Testis (tissue), 3 donors: Measurements from ENCODE around the gene CEBPG. TPM values are rescaled to one million over a fixed set of nuclear protein-coding genes. Genes with fewer than 3 reads are reported as not detected.

Experiments used
- DNase-seq: peaks from one replicate; pipeline ENCODE4 v3.0.0-alpha.2; 2019
- H3K27ac ChIP-seq, 2 donors: fragments of 200-600 bp; sonication (generic); one replicate each; pipeline ENCODE4 v1.5.1; 2019
- H3K27me3 ChIP-seq: fragments of 200-600 bp; sonication (generic); one replicate; pipeline ENCODE4 v1.5.1; 2019
- H3K36me3 ChIP-seq: fragments of 200-600 bp; sonication (generic); one replicate; pipeline ENCODE4 v1.5.1; 2017; ENCODE audit warnings: low read depth; ENCODE audit errors: missing control alignments
- H3K4me1 ChIP-seq: fragments of 200-600 bp; sonication (generic); one replicate; pipeline ENCODE4 v1.5.1; 2019
- H3K4me3 ChIP-seq, 2 donors: fragments of 200-600 bp; sonication (generic); one replicate each; pipeline ENCODE4 v1.5.1; 2017 to 2019
- H3K9me3 ChIP-seq: fragments of 200-600 bp; sonication (generic); one replicate; pipeline ENCODE4 v1.5.1; 2017
- CTCF ChIP-seq, 3 experiments: fragments of 450-650 bp in 2 of 3; fragments of 200-600 bp in 1 of 3; sonication (generic) in 1 of 3; IDR thresholded peaks; one replicate each; pipeline ENCODE4 v1.5.1; 2016 to 2019; ENCODE audit warnings: antibody characterized with exemption in 3 of 3, mild to moderate bottlenecking in 2 of 3, moderate library complexity in 1 of 3
- POLR2A ChIP-seq: fragments of 450-650 bp; IDR thresholded peaks from one replicate; pipeline ENCODE4 v1.6.1; 2017; ENCODE audit warnings: antibody characterized with exemption, mild to moderate bottlenecking, moderate library complexity
- WGBS, 2 donors: methylation state at CpG; one replicate each; pipeline ENCODE4 v1.1.5; 2018; 5-methylcytosine and 5-hydroxymethylcytosine counted together
- intact Hi-C: fragments of 100-400 bp; cut with DNase I; formaldehyde crosslinking; loops from one replicate; pipeline ENCODE4 v1.15.1; 2023; ENCODE audit warnings: low total_unique reads
- polyA plus RNA-seq: library from polyadenylated mRNA; stranded (reverse); fragments of 350-450 nt; fragmentation: Illumina TruSeq; extraction: RNeasy Lipid Tissue Mini Kit (QIAGEN cat#74804); gene quantifications from one replicate; pipeline ENCODE4 v1.2.3, GENCODE V29; 2014; ENCODE audit warnings: low read depth, low replicate concordance; ENCODE audit not compliant: insufficient read depth
- total RNA-seq, 2 donors: library from RNA; depleted of rRNA; stranded (reverse); fragments of >200 nt; gene quantifications; one replicate each; pipeline ENCODE4 v1.2.3, GENCODE V29; 2016

CEBPG gene
- total and polyA plus RNA-seq, 3 donors from 2014 or later, result 20.8 to 24.3 (median 20.9) TPM

- no peak for TF ChIP-seq POLR2A
- TF ChIP-seq CTCF (IDR thresholded peaks at IDR 0.05), result no peak
- Histone ChIP-seq H3K4me1 (peaks cover 24% of the 10 kb centered on the region), H3K4me3 (no peak overlapping the region), H3K27ac (no peak overlapping the region), H3K9me3 (no peaks in the 10 kb centered on the region), H3K27me3 (no peaks in the 10 kb centered on the region), H3K36me3 (no peaks in the 10 kb centered on the region)
- intact Hi-C loops, result no loop called here
- 79 to 89% methylated on average over 14 to 15 of the region's 15 CpGs for WGBS, 2 donors
- no peak for DNase-seq
Measured at GRCh38 chr19:33386361-33386858, 12.9 kb downstream of the CEBPG start.

DNA sequence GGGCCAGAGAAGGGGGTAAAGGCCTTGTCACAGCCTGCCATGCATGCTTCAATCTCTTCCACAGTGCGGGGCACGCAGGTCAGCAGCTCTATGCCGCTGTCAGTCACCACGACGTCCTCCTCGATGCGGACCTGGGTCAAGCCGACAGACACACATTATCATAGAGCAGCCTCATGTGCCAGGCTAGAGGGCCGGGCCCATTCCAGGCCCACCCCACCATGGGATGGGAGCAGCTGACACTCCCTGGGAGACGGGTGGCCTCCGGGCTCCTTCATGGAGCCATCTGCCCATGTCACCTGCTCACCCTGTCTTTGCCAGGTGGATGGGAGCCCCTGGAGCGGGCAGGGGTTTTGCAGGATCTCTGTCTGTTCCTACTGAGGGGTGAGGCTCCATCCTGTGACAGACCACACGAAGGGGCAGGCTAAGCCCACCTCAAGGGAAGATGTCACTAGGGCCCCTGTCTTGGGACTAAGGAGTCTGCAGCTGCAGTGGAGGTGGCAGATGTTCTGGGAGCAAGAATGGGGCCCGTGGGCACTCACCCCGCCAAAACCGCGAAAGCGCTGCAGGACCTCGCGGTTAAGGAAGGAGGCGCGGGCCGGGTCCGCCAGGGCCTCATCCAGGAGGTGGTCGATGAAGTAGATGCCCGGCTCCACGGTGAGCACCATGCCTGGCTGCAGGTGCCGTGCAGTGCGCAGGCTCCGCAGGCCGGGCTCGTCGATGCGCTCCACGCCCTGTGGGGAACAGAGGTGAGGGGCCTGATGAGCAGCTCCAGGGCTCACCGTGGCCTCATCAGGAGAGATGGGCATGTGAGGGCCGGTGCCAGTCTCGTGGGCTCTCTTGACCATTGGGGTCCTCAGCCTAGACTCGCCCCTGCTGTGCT is 14.1 kb downstream of the CEBPG start:
- no peak for DNase-seq
- Histone ChIP-seq H3K4me3 (no peak overlapping the region), H3K27me3 (no peaks in the 10 kb centered on the region), H3K27ac (no peak overlapping the region), H3K36me3 (no peaks in the 10 kb centered on the region), H3K9me3 (no peaks in the 10 kb centered on the region), H3K4me1 (peaks cover 34% of the 10 kb centered on the region)
- TF ChIP-seq CTCF (IDR thresholded peaks at IDR 0.05) (no peak), POLR2A (no peak)
- intact Hi-C loops, result no loop called here
- WGBS, 2 donors, result 97 to 99% methylated on average over 28 to 39 of the region's 39 CpGs

GRCh38 chr19:33388231-33388724 is 14.8 kb downstream of the CEBPG start:
- H3K4me3 ChIP-seq, result no peak overlapping the region
- peaks cover 37% of the 10 kb centered on the region for H3K4me1 ChIP-seq
- no peak overlapping the region for H3K27ac ChIP-seq
- no peaks in the 10 kb centered on the region for H3K9me3 ChIP-seq
- H3K27me3 ChIP-seq, result no peaks in the 10 kb centered on the region
- TF ChIP-seq CTCF (IDR thresholded peaks at IDR 0.05) (no peak), POLR2A (no peak)
- WGBS, 2 donors, result 88 to 90% methylated on average over 7 to 13 of the region's 13 CpGs
- no peaks in the 10 kb centered on the region for H3K36me3 ChIP-seq
- intact Hi-C loops, result no loop called here
- DNase-seq, result no peak

- H3K27ac ChIP-seq, result no peak overlapping the region
- H3K36me3 ChIP-seq, result no peaks in the 10 kb centered on the region
- 83 to 97% methylated on average over 14 to 28 of the region's 28 CpGs for WGBS, 2 donors
- H3K4me1 ChIP-seq, result peaks cover 37% of the 10 kb centered on the region
- no peak overlapping the region for H3K4me3 ChIP-seq
- no peak for DNase-seq
- no peaks in the 10 kb centered on the region for H3K9me3 ChIP-seq
- intact Hi-C loops, result no loop called here
- TF ChIP-seq POLR2A, result no peak
- TF ChIP-seq CTCF (IDR thresholded peaks at IDR 0.05), result no peak
- H3K27me3 ChIP-seq, result no peaks in the 10 kb centered on the region
Measured at GRCh38 chr19:33388725-33389420, 15.4 kb downstream of the CEBPG start.
